HUES48 (cell line): Measurements from ENCODE around the gene CACNG4.

Experiments
- H3K27ac ChIP-seq: one replicate; pipeline ENCODE4 v1.7.0; 2013; ENCODE audit warnings: low read depth, low read length, inconsistent platforms
- H3K27me3 ChIP-seq: 2 replicates; pipeline ENCODE4 v1.6.1; 2013; ENCODE audit warnings: mild to moderate bottlenecking, low read length; ENCODE audit not compliant: control insufficient read depth, insufficient read depth
- H3K36me3 ChIP-seq: 2 replicates; pipeline ENCODE4 v1.6.1; 2013; ENCODE audit warnings: low read length; ENCODE audit not compliant: control insufficient read depth, insufficient read depth
- H3K4me1 ChIP-seq: 2 replicates; pipeline ENCODE4 v1.6.1; 2013; ENCODE audit warnings: mild to moderate bottlenecking, low read length; ENCODE audit not compliant: control insufficient read depth, insufficient read depth
- H3K4me3 ChIP-seq: 2 replicates; pipeline ENCODE4 v1.5.1; 2013; ENCODE audit warnings: mild to moderate bottlenecking, low read depth, low read length
- H3K9ac ChIP-seq: 2 replicates; pipeline ENCODE4 v1.6.1; 2013; ENCODE audit warnings: mild to moderate bottlenecking, low read depth, low read length, moderate library complexity
- H3K9me3 ChIP-seq: 2 replicates; pipeline ENCODE4 v1.6.1; 2013; ENCODE audit warnings: low read length; ENCODE audit not compliant: control insufficient read depth, insufficient read depth

CACNG4 gene

GRCh38 chr17:66964930-66965800 is 658 bp downstream of the CACNG4 start:
- no peaks in the 10 kb centered on the region for H3K36me3 ChIP-seq
- H3K4me3 ChIP-seq: peak overlapping the region; percentile 77
- H3K9ac ChIP-seq: no peak overlapping the region
- H3K27ac ChIP-seq: no peak overlapping the region
- no peaks in the 10 kb centered on the region for H3K9me3 ChIP-seq
- H3K27me3 ChIP-seq: peaks cover 54% of the 10 kb centered on the region
- peaks cover 13% of the 10 kb centered on the region for H3K4me1 ChIP-seq

GRCh38 chr17:66965801-66966262 is 1.3 kb downstream of the CACNG4 start:
- H3K4me3 ChIP-seq: peak overlapping the region; percentile 77
- peaks cover 54% of the 10 kb centered on the region for H3K27me3 ChIP-seq
- H3K9me3 ChIP-seq: no peaks in the 10 kb centered on the region
- H3K9ac ChIP-seq: no peak overlapping the region
- H3K36me3 ChIP-seq: no peaks in the 10 kb centered on the region
- no peak overlapping the region for H3K27ac ChIP-seq
- peaks cover 13% of the 10 kb centered on the region for H3K4me1 ChIP-seq

DNA sequence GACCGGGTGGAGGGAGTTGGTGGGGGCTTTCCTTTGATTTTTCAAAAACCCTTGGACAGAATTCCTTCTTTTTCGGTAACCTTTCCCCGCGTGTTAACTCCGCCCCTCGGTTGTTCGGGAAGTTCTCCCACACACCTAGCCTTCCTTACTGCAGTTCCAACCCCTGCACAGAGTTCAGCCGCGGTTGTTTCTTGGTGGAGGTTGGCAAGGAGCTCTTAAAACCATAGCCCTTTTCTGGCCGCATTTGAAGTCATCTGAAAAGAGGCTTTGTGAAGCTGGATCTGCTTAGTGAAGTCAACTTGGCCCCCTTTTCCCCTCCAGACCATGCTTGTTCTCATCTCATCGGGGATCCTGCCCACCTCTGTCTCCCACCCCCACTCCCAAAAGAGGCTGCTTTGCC is 1.8 kb downstream of the CACNG4 start:
- Histone ChIP-seq H3K36me3 (no peaks in the 10 kb centered on the region), H3K4me3 (peak overlapping the region; percentile 77), H3K27ac (no peak overlapping the region), H3K9me3 (no peaks in the 10 kb centered on the region), H3K27me3 (peaks cover 54% of the 10 kb centered on the region), H3K9ac (no peak overlapping the region), H3K4me1 (peaks cover 13% of the 10 kb centered on the region)

GRCh38 chr17:66966704-66967418 is 2.4 kb downstream of the CACNG4 start:
- Histone ChIP-seq H3K4me3 (0 out of 2 replicates have a peak overlapping the region, but pooled peaks have one; percentile 77), H3K9ac (no peak overlapping the region), H3K36me3 (no peaks in the 10 kb centered on the region), H3K27ac (no peak overlapping the region), H3K4me1 (peaks cover 13% of the 10 kb centered on the region), H3K9me3 (no peaks in the 10 kb centered on the region), H3K27me3 (peaks cover 54% of the 10 kb centered on the region)

DNA sequence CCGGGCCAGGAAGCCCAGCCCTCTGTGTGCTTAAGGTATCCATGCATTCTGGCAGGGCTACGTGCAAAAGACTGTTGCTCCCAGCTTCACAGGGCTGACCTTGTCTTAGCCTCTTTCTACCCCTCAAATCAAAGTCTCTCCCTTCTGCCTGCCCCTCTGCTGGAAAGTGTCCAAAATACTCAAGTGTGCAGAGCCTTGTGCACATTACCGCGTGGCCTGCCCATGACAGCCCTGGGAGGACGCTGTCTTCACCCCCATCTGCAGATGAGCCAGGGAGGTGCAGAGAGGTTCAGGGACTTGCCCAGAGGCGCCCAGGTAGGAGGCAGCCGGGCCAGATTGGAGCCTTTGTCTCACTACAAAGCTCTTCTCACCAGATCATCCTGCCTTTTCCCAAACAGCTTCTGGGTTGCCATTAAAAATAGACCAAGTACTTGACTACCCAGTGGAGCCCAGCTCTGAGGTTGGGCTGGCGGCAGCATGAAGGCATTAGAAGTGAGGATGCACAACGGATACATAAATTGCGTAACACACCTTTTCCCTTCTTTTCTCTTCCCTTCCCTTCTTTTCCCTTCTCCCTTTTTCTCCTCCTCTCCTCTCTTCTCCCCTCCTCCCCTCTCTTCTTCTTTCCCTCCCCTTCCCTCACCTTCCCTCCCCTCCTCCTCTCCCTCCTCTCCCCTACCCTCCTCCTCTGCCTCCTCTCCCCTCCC is 3.5 kb downstream of the CACNG4 start:
- Histone ChIP-seq H3K4me3 (no peak overlapping the region), H3K27ac (no peak overlapping the region), H3K4me1 (peaks cover 13% of the 10 kb centered on the region), H3K36me3 (no peaks in the 10 kb centered on the region), H3K9me3 (no peaks in the 10 kb centered on the region), H3K27me3 (peaks cover 45% of the 10 kb centered on the region), H3K9ac (no peak overlapping the region)

DNA sequence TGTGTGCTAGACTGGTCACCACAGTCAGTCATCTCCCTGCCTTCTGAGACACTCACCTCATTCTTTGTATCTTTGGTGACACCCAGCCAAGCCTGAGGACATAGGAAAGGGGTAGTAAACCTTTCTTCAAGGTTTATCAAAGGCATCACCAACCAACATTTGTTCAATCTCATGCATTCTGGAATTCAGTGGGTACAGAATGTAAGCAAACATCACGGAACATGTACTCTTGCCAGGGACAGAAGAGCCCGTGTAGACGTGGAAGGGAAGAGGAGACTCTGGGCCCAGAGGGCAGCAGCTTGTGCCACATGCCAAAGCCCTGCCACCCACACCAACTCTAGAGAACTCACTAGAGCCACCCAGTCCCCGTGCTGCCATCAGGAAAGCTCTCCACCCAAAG is 4.4 kb downstream of the CACNG4 start:
- Histone ChIP-seq H3K27me3 (peaks cover 35% of the 10 kb centered on the region), H3K4me1 (peaks cover 6% of the 10 kb centered on the region; the same call in 1 of the 2 replicates)

GRCh38 chr17:66970140-66970539 is 5.6 kb downstream of the CACNG4 start:
- H3K9ac ChIP-seq: no peak overlapping the region
- H3K36me3 ChIP-seq: no peaks in the 10 kb centered on the region
- H3K27me3 ChIP-seq: peaks cover 28% of the 10 kb centered on the region
- no peaks in the 10 kb centered on the region for H3K9me3 ChIP-seq
- no peak overlapping the region for H3K27ac ChIP-seq
- H3K4me3 ChIP-seq: no peak overlapping the region
- H3K4me1 ChIP-seq: peaks cover 6% of the 10 kb centered on the region; the same call in 1 of the 2 replicates

More for the DNA sequence above, 4.4 kb downstream of the CACNG4 start:
- no peaks in the 10 kb centered on the region for H3K9me3 ChIP-seq
- H3K9ac ChIP-seq: no peak overlapping the region
- H3K4me3 ChIP-seq: no peak overlapping the region
- H3K27ac ChIP-seq: no peak overlapping the region
- no peaks in the 10 kb centered on the region for H3K36me3 ChIP-seq

GRCh38 chr17:66970797-66971196 is 6.3 kb downstream of the CACNG4 start:
- Histone ChIP-seq H3K27me3 (peaks cover 24% of the 10 kb centered on the region), H3K9me3 (no peaks in the 10 kb centered on the region), H3K4me1 (peaks cover 6% of the 10 kb centered on the region; the same call in 1 of the 2 replicates), H3K4me3 (no peak overlapping the region), H3K27ac (no peak overlapping the region), H3K36me3 (no peaks in the 10 kb centered on the region), H3K9ac (no peak overlapping the region)

GRCh38 chr17:66971264-66971663 is 6.8 kb downstream of the CACNG4 start:
- no peaks in the 10 kb centered on the region for H3K9me3 ChIP-seq
- H3K27me3 ChIP-seq: peaks cover 20% of the 10 kb centered on the region
- H3K9ac ChIP-seq: no peak overlapping the region
- no peaks in the 10 kb centered on the region for H3K36me3 ChIP-seq
- peaks cover 4% of the 10 kb centered on the region; the same call in 1 of the 2 replicates for H3K4me1 ChIP-seq
- H3K4me3 ChIP-seq: no peak overlapping the region
- no peak overlapping the region for H3K27ac ChIP-seq

DNA sequence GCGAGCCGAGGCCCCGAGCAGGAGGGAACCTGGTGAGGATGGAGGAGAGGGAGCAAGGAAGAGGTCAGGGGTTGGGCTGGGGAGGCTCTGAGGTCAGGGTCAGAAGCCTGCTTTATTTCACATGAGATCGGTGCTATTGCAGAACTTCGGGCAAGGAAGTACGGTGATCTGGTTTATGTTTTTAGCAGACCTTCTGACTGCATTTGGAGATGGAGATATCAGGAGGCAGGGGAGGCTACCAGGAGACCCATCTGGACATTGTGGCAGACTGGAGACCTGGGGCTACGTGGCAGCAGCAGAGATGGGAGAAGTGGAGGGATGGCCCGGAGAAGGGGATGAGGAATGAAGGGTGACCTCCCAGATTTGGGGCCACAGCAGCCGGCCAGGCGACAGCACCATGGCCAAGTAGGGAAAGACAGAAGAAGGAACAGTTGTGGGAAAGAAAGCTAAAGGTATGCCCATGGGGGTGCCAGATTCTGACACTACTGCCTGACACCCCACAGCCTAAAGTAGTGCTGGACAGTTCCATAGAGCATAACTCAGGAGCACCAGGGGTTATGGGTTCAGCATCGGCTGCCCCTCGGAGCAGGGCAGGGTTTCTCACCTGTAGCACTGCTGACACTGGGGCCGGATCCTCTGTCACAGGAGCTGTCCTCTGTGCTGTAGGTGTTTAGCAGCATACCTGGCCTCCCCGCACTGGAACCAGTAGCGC is 7.4 kb downstream of the CACNG4 start:
- H3K27ac ChIP-seq: no peak overlapping the region
- H3K4me1 ChIP-seq: no peaks in the 10 kb centered on the region
- H3K27me3 ChIP-seq: peaks cover 13% of the 10 kb centered on the region
- H3K36me3 ChIP-seq: no peaks in the 10 kb centered on the region
- no peak overlapping the region for H3K9ac ChIP-seq
- no peaks in the 10 kb centered on the region for H3K9me3 ChIP-seq
- no peak overlapping the region for H3K4me3 ChIP-seq
